Measurements from ENCODE around the gene NPR2. TPM values are rescaled to one million over a fixed set of nuclear protein-coding genes. Genes with fewer than 3 reads are reported as not detected.

Gene NPR2
- total RNA-seq, 4 donors from 2014 or later: 6.7 to 29.5 (median 21.6) TPM

- Histone ChIP-seq H3K36me3 (no peaks in the 10 kb centered on the region), H3K4me3 (no peak overlapping the region), H3K27ac (no peak overlapping the region), H3K4me1 (peaks cover 0 to 2% (median 0%) of the 10 kb centered on the region in 4 donors), H3K9me3 (no peaks in the 10 kb centered on the region), H3K27me3 (no peaks in the 10 kb centered on the region)
- DNase-seq: no peak
- no peak for TF ChIP-seq POLR2A (IDR thresholded peaks at IDR 0.05)
- no peak for TF ChIP-seq CTCF (IDR thresholded peaks at IDR 0.05)
These were observed 27.6 kb upstream of the NPR2 start for GRCh38 chr9:35763803-35764202.

- TF ChIP-seq CTCF (IDR thresholded peaks at IDR 0.05) (no peak), POLR2A (IDR thresholded peaks at IDR 0.05) (no peak)
- Histone ChIP-seq H3K9me3 (no peaks in the 10 kb centered on the region), H3K27me3 (no peaks in the 10 kb centered on the region), H3K4me3 (no peak overlapping the region), H3K27ac (no peak overlapping the region), H3K36me3 (no peaks in the 10 kb centered on the region), H3K4me1 (peaks cover 0 to 22% (median 5%) of the 10 kb centered on the region in 4 donors)
- DNase-seq: no peak
These were observed 24.4 kb upstream of the NPR2 start for GRCh38 chr9:35766997-35767396.

GRCh38 chr9:35767458-35767857 is 23.9 kb upstream of the NPR2 start:
- Histone ChIP-seq H3K4me3 (no peak overlapping the region), H3K36me3 (no peaks in the 10 kb centered on the region), H3K9me3 (no peaks in the 10 kb centered on the region), H3K4me1 (peaks cover 0 to 26% (median 5%) of the 10 kb centered on the region in 4 donors), H3K27ac (no peak overlapping the region), H3K27me3 (no peaks in the 10 kb centered on the region)
- no peak for DNase-seq
- TF ChIP-seq CTCF (IDR thresholded peaks at IDR 0.05) (no peak), POLR2A (IDR thresholded peaks at IDR 0.05) (no peak)

GRCh38 chr9:35769763-35770162 is 21.6 kb upstream of the NPR2 start:
- H3K9me3 ChIP-seq: no peaks in the 10 kb centered on the region
- no peak for DNase-seq
- no peaks in the 10 kb centered on the region for H3K27me3 ChIP-seq
- no peaks in the 10 kb centered on the region for H3K36me3 ChIP-seq
- H3K4me1 ChIP-seq: peaks cover 0 to 33% (median 5%) of the 10 kb centered on the region in 4 donors
- TF ChIP-seq POLR2A (IDR thresholded peaks at IDR 0.05) (no peak), CTCF (IDR thresholded peaks at IDR 0.05) (no peak)
- H3K27ac ChIP-seq: no peak overlapping the region
- H3K4me3 ChIP-seq: no peak overlapping the region

- Histone ChIP-seq H3K9me3 (no peaks in the 10 kb centered on the region), H3K4me3 (no peak overlapping the region), H3K36me3 (no peaks in the 10 kb centered on the region), H3K27ac (peak overlapping the region in 3 of 4 donors; percentile 38 to 82 (median 70)), H3K4me1 (peaks cover 0 to 33% (median 5%) of the 10 kb centered on the region in 4 donors), H3K27me3 (no peaks in the 10 kb centered on the region)
- DNase-seq: no peak
- TF ChIP-seq CTCF (IDR thresholded peaks at IDR 0.05) (no peak), POLR2A (IDR thresholded peaks at IDR 0.05) (no peak)
These were observed 20.3 kb upstream of the NPR2 start for GRCh38 chr9:35771075-35771433.

GRCh38 chr9:35771534-35771933 is 19.9 kb upstream of the NPR2 start:
- TF ChIP-seq POLR2A (IDR thresholded peaks at IDR 0.05) (no peak), CTCF (IDR thresholded peaks at IDR 0.05) (no peak)
- H3K27ac ChIP-seq: peak overlapping the region in 3 of 4 donors; percentile 38 to 82 (median 70)
- no peak for DNase-seq
- H3K4me3 ChIP-seq: no peak overlapping the region
- no peaks in the 10 kb centered on the region for H3K27me3 ChIP-seq
- H3K36me3 ChIP-seq: no peaks in the 10 kb centered on the region
- H3K9me3 ChIP-seq: no peaks in the 10 kb centered on the region
- peaks cover 0 to 33% (median 5%) of the 10 kb centered on the region in 4 donors for H3K4me1 ChIP-seq

Data from Peyer's patch (tissue), 4 donors.